DOHH2 (cell line): ENCODE data around the gene CADPS.

Experiments used
- H3F3A ChIP-seq: fragments of 200-600 bp; sonication (generic), shearing (Covaris generic); 2 replicates; pipeline ENCODE4 v1.6.0; 2016; ENCODE audit warnings: antibody characterized with exemption, mild to moderate bottlenecking; ENCODE audit not compliant: control insufficient read depth, insufficient read depth
- H3K27ac ChIP-seq: fragments of 200-600 bp; sonication (generic); 2 replicates; pipeline ENCODE4 v1.5.1; 2014; ENCODE audit warnings: low read depth, mild to moderate bottlenecking, low read length, moderate library complexity
- H3K27me3 ChIP-seq: fragments of 200-600 bp; sonication (generic); 2 replicates; pipeline ENCODE4 v1.6.1; 2014; ENCODE audit warnings: mild to moderate bottlenecking, low read length, mixed read lengths; ENCODE audit not compliant: control insufficient read depth
- H3K36me3 ChIP-seq: fragments of 200-600 bp; sonication (generic); 2 replicates; pipeline ENCODE4 v1.6.1; 2014; ENCODE audit warnings: mild to moderate bottlenecking, low read length, moderate library complexity, mixed read lengths; ENCODE audit not compliant: control insufficient read depth
- H3K4me1 ChIP-seq: fragments of 200-600 bp; sonication (generic); 2 replicates; pipeline ENCODE4 v1.6.1; 2014; ENCODE audit warnings: mild to moderate bottlenecking, low read length, mixed read lengths; ENCODE audit not compliant: control insufficient read depth
- H3K4me2 ChIP-seq: fragments of 200-600 bp; sonication (generic); 2 replicates; pipeline ENCODE4 v1.6.0; 2014; ENCODE audit warnings: mild to moderate bottlenecking, low read length, moderate library complexity
- H3K4me3 ChIP-seq: fragments of 200-600 bp; sonication (generic); 2 replicates; pipeline ENCODE4 v1.5.1; 2014; ENCODE audit warnings: mild to moderate bottlenecking, low read length, mixed read lengths
- H3K79me2 ChIP-seq: fragments of 200-600 bp; sonication (generic); 2 replicates; pipeline ENCODE4 v1.6.1; 2014; ENCODE audit warnings: mild to moderate bottlenecking, low read length, mixed read lengths; ENCODE audit not compliant: control insufficient read depth
- H3K9me2 ChIP-seq: fragments of 200-600 bp; sonication (generic); replicated peaks from 2 replicates; pipeline ENCODE4 v1.6.1; 2014; ENCODE audit warnings: mild to moderate bottlenecking, low read length, mixed read lengths; ENCODE audit not compliant: control insufficient read depth
- H3K9me3 ChIP-seq: fragments of 200-600 bp; sonication (generic); 2 replicates; pipeline ENCODE4 v1.6.1; 2014; ENCODE audit warnings: antibody characterized with exemption, low read length, mixed read lengths; ENCODE audit not compliant: control insufficient read depth, insufficient read depth
- H4K20me1 ChIP-seq: fragments of 200-600 bp; sonication (generic); 2 replicates; pipeline ENCODE4 v1.6.0; 2014; ENCODE audit warnings: low read depth, mild to moderate bottlenecking, antibody characterized with exemption, low read length, moderate library complexity; ENCODE audit not compliant: control insufficient read depth, insufficient read depth
- EZH2phosphoT487 ChIP-seq: fragments of 200-600 bp; sonication (generic); IDR thresholded peaks from 2 replicates; pipeline ENCODE4 v1.6.1; 2017; ENCODE audit warnings: borderline replicate concordance, mild to moderate bottlenecking, antibody characterized with exemption, low read length, moderate library complexity, mixed read lengths
- TF ChIP-seq, protein P1 (sequence below): fragments of 200-600 bp; sonication (generic); IDR thresholded peaks from one replicate; pipeline ENCODE4 v1.5.1; 2014; ENCODE audit warnings: antibody characterized with exemption, mild to moderate bottlenecking, low read depth, low read length; ENCODE audit not compliant: poor library complexity, severe bottlenecking

CADPS gene

DNA sequence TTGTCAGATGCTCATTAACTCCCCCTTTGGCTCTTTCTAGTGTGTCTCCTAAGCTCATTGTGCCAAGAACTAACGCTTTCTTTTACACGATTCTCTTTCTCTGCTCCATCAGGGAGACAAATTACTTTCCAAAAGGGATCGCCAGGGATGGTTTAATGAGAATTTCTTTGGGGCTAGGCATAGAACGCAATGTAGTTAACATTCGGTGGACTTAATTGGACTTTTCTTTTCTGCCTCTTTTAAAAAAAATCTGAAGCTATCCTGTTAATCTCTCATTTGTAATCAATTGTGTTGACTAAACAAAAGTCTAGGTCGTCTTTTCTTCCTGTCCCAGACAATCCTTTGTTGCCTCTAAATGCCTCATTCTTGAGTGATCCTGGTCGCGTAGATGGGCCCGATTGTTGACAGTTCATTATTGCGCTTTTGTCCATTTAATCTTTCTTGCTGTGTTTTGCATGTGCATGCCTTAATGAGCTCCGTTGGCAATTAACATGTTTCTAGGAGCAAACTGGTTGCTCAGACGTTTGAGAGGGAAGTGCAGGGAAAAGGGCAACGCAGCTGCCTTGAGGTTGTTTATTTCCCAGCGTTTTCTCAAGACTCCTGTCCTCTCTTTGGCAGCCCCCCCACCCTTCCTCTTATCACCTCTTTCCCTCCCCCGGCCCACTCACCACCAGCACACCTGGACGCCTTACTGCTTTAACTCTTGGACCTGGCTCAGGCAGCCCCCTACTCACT is 509.7 kb downstream of the CADPS start:
- Histone ChIP-seq H3K9me2 (no peaks in the 10 kb centered on the region), H3K27me3 (peaks cover 35% of the 10 kb centered on the region), H3F3A (no peaks in the 10 kb centered on the region), H4K20me1 (no peaks in the 10 kb centered on the region), H3K9me3 (no peaks in the 10 kb centered on the region), H3K4me3 (no peak overlapping the region), H3K27ac (no peak overlapping the region), H3K36me3 (no peaks in the 10 kb centered on the region), H3K4me1 (peaks cover 7% of the 10 kb centered on the region; the same call in 1 of the 2 replicates), H3K4me2 (no peak overlapping the region), H3K79me2 (no peaks in the 10 kb centered on the region)
- no peak for TF ChIP-seq EZH2phosphoT487
- TF ChIP-seq, protein P1, sequence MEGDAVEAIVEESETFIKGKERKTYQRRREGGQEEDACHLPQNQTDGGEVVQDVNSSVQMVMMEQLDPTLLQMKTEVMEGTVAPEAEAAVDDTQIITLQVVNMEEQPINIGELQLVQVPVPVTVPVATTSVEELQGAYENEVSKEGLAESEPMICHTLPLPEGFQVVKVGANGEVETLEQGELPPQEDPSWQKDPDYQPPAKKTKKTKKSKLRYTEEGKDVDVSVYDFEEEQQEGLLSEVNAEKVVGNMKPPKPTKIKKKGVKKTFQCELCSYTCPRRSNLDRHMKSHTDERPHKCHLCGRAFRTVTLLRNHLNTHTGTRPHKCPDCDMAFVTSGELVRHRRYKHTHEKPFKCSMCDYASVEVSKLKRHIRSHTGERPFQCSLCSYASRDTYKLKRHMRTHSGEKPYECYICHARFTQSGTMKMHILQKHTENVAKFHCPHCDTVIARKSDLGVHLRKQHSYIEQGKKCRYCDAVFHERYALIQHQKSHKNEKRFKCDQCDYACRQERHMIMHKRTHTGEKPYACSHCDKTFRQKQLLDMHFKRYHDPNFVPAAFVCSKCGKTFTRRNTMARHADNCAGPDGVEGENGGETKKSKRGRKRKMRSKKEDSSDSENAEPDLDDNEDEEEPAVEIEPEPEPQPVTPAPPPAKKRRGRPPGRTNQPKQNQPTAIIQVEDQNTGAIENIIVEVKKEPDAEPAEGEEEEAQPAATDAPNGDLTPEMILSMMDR = no peak

DNA sequence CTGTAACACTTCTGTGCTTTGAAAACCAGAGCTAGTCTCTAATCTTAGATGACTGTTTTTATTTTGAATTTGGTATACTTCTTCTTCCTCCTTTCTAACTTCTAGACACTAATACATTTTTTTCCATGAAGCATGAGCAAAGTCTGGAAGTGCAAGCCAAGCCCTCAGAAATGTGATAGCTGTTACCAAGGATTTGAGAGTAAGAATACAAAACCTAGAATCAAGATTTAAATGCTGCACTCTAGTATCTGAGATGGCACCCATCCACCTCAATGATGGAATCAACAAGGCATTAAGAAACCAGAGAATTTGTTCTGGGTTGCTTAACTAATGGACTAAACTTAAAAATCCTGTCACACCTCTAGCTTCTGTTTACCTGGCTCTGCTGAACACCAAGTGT is 511.0 kb downstream of the CADPS start:
- H3K4me1 ChIP-seq = peaks cover 7% of the 10 kb centered on the region; the same call in 1 of the 2 replicates
- H3K27ac ChIP-seq = no peak overlapping the region
- TF ChIP-seq, protein P1 = no peak
- no peak for TF ChIP-seq EZH2phosphoT487
- H3F3A ChIP-seq = no peaks in the 10 kb centered on the region
- H3K4me2 ChIP-seq = no peak overlapping the region
- H3K36me3 ChIP-seq = no peaks in the 10 kb centered on the region
- H3K4me3 ChIP-seq = no peak overlapping the region
- no peaks in the 10 kb centered on the region for H3K9me2 ChIP-seq
- H3K79me2 ChIP-seq = no peaks in the 10 kb centered on the region
- no peaks in the 10 kb centered on the region for H4K20me1 ChIP-seq
- peaks cover 39% of the 10 kb centered on the region for H3K27me3 ChIP-seq
- H3K9me3 ChIP-seq = no peaks in the 10 kb centered on the region

DNA sequence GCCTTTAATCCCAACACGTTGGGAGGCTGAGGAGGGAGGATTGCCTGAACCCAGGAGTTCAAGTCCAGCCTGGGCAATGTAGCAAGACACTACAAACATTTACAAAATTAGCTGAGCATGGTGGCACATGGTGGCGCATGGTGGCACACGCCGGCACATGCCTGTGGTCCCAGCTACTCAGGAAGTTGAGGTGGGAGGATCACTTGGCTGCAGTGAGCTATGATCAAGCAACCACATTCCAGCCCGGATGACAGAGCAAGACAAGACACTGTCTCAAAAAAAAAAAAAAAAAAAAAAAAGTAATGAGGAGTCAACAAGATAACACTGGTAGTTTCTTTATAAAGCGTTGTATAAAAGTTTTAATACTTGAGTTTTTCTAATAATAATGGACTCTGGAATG is 511.9 kb downstream of the CADPS start:
- no peaks in the 10 kb centered on the region for H3K9me2 ChIP-seq
- TF ChIP-seq, protein P1 = no peak
- no peak for TF ChIP-seq EZH2phosphoT487
- H3K4me1 ChIP-seq = peaks cover 7% of the 10 kb centered on the region; the same call in 1 of the 2 replicates
- H3K4me3 ChIP-seq = no peak overlapping the region
- no peak overlapping the region for H3K27ac ChIP-seq
- H3K79me2 ChIP-seq = no peaks in the 10 kb centered on the region
- no peaks in the 10 kb centered on the region for H3F3A ChIP-seq
- H4K20me1 ChIP-seq = no peaks in the 10 kb centered on the region
- no peaks in the 10 kb centered on the region for H3K36me3 ChIP-seq
- H3K9me3 ChIP-seq = no peaks in the 10 kb centered on the region
- no peak overlapping the region for H3K4me2 ChIP-seq
- H3K27me3 ChIP-seq = peaks cover 43% of the 10 kb centered on the region
